Epithelial cell of esophagus (primary cell): ENCODE data around the gene DOCK9.
A peak's percentile ranks its signal among the peaks of the same experiment; 100 is the strongest.

Experiments
- DNase-seq: peaks from one replicate; pipeline ENCODE4 v3.0.0; 2010; ENCODE audit warnings: low read depth
- H3K4me3 ChIP-seq: 2 replicates; pipeline ENCODE4 v1.5.1; 2011; ENCODE audit warnings: mild to moderate bottlenecking, low read length, control low read depth
- TF ChIP-seq, protein P1 (sequence below): IDR thresholded peaks from 2 replicates; pipeline ENCODE4 v1.5.1; 2011; ENCODE audit warnings: low read depth, mild to moderate bottlenecking, low read length, control low read depth, inconsistent platforms; ENCODE audit not compliant: insufficient read depth; ENCODE audit errors: missing control alignments

The DOCK9 gene

DNA sequence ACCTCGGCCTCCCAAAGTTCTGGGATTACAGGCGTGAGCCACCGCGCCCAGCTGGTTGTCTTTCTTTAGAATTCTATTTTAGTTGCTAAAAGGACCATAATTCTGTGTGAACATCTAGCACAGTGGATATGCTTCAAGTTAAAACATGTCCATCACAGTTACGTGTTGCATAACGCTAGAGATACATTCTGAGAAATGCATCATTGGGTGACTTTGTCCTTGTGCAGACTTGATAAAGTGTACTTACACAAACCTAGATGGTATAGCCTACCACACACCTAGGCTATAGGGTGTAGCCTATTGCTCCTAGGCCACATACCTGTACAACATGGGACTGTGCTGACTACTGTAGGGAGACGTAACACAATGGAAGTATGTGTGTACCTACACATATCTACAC lies 35.4 kb downstream of the DOCK9 start:
- peak; percentile 89 for DNase-seq
- H3K4me3 ChIP-seq = no peak overlapping the region
- TF ChIP-seq, protein P1, sequence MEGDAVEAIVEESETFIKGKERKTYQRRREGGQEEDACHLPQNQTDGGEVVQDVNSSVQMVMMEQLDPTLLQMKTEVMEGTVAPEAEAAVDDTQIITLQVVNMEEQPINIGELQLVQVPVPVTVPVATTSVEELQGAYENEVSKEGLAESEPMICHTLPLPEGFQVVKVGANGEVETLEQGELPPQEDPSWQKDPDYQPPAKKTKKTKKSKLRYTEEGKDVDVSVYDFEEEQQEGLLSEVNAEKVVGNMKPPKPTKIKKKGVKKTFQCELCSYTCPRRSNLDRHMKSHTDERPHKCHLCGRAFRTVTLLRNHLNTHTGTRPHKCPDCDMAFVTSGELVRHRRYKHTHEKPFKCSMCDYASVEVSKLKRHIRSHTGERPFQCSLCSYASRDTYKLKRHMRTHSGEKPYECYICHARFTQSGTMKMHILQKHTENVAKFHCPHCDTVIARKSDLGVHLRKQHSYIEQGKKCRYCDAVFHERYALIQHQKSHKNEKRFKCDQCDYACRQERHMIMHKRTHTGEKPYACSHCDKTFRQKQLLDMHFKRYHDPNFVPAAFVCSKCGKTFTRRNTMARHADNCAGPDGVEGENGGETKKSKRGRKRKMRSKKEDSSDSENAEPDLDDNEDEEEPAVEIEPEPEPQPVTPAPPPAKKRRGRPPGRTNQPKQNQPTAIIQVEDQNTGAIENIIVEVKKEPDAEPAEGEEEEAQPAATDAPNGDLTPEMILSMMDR = no peak

- TF ChIP-seq, protein P1 = no peak
- no peak overlapping the region for H3K4me3 ChIP-seq
- DNase-seq = no peak
Measured at GRCh38 chr13:98941536-98941935, 36.3 kb downstream of the DOCK9 start.

DNA sequence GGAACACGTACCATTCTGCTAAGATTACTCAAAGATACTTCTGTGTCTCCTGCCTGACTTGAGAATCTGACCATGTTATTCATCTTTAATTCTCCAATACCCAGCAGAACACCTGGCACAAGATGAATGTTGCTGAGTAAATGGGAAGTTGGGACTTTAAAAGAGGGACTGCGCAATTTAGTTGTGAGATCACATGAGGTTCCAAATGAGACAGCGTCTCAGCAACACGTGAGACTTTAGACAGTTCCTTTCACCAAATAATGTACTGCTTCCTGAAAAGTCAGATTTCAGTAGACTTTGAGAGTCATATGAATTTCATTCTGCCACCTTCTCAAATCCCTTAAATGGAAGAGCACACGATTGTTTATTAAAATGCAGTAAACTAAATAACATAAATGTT lies 36.7 kb downstream of the DOCK9 start:
- H3K4me3 ChIP-seq = no peak overlapping the region
- no peak for DNase-seq
- TF ChIP-seq, protein P1 = no peak

GRCh38 chr13:98940325-98941001 lies 37.4 kb downstream of the DOCK9 start:
- TF ChIP-seq, protein P1 = no peak
- no peak overlapping the region for H3K4me3 ChIP-seq
- DNase-seq = no peak

DNA sequence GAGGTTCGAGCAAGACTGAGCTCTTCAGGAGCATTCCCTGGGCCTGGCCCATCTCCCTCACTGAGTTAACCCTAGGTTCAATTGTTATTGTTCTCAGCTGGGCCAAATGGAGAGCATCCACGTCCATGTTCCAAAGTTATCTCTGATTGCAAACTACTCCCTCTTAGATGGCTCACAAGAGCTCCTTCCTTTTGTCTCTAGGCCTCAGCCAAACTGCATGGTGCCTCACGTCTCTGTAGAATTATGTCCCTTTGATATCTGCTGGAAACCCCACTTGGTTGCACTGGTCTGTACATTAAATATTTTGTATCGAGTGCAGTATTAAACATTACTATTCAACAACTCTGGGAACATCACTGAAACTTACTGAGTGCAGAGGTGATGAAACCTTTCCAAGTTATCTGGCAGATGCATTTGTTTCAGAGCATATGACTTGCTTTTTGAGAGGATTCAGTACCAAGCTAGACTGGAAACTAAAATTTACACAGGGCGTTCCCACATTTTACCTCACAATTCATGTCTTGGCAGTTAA lies 38.1 kb downstream of the DOCK9 start:
- TF ChIP-seq, protein P1 = no peak
- DNase-seq = no peak
- no peak overlapping the region for H3K4me3 ChIP-seq

- no peak overlapping the region for H3K4me3 ChIP-seq
- TF ChIP-seq, protein P1 = no peak
- DNase-seq = no peak
Measured at GRCh38 chr13:98938801-98939200, 39.1 kb downstream of the DOCK9 start.

GRCh38 chr13:98937911-98938381 lies 39.9 kb downstream of the DOCK9 start:
- no peak for DNase-seq
- TF ChIP-seq, protein P1 = no peak
- no peak overlapping the region for H3K4me3 ChIP-seq
